Fibroblast of skin of right biceps (primary cell): ENCODE measurements around the gene CAVIN1.
"Not testable (repeated sequence)": the region's sequence is repeated elsewhere in the genome, so short reads cannot be mapped to it uniquely, and the experiment has no call there.

Experiments
- DNase-seq: peaks from one replicate; pipeline ENCODE4 v3.0.0-alpha.2; 2013

CAVIN1 gene

DNA sequence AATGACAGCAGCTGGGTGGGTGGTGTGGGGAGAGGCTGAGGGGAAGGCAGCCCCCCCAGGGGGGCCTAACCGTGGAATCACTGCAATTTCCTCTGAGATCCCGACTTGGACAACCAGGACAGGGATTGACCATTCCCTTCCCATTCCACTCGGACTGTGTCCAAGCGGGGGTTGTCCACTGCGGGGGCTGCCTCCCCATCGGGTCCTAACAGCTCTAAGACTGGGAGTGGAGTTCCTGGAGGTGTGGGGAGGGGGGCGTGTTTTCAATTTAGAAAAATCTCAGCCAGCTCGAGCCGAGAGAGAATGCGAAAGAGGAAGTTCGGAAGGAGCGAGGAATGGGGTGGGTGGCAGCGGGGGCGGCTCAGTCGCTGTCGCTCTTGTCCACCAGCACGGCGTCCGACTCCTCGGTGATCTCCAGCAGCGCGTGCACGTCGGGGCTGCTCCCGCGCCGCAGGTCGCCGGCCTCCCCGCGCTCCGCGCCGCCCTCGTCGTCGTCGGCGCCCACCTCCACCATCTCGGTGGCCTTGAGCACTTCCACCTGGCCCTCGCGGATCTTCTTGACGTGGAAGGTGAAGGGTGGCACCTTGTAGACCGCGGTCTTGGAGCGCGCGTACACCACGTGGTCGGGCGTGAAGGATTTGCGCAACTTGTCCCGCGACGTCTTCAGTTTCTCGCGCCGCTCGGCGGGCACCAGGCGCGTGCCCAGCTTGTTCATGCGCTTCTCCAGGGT, 18.6 kb downstream of the CAVIN1 start:
- no peak for DNase-seq

- DNase-seq: no peak
Measured at GRCh38 chr17:42403150-42403549, 19.9 kb downstream of the CAVIN1 start.

DNA sequence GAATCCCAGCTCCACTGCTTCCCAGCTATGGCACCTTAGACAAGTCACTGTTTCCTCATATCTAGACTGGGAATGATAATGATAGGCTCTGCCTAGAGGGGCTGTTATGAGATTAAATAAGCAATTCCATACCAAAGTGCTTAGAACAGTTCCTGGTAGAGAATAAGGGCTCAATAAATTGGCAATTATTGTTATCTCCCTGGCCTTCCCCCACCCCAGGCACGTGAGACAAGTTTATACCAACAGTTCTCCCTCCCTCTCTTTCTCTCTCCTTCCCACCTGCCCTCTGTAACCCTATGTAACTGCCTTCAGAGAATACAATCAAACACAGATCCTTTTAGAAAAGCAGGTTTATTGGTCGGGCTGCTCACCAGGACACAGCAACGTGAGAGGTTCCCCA, 20.9 kb downstream of the CAVIN1 start:
- no peak for DNase-seq

GRCh38 chr17:42400844-42401375, 22.1 kb downstream of the CAVIN1 start:
- DNase-seq: not testable (repeated sequence)

GRCh38 chr17:42399948-42400843, 22.9 kb downstream of the CAVIN1 start:
- DNase-seq: no peak

DNA sequence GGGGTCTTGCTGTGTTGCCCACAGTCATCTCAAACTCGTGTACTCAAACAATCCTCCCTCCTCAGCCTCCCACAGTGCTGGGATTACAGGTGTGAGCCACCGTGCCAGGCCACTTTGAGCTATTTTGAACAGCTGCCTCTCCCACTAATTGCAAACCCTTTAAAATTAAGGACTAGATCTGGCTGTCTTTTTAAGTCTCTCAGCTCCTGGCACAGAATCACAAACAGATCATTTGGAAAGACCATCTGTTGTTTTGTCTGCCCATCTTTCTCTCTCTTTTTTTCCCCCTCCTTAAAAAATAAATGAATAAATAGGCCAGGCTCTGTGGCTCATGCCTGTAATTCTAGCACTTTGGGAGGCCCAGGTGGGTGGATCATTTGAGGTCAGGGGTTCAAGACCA, 23.9 kb downstream of the CAVIN1 start:
- DNase-seq: no peak

DNA sequence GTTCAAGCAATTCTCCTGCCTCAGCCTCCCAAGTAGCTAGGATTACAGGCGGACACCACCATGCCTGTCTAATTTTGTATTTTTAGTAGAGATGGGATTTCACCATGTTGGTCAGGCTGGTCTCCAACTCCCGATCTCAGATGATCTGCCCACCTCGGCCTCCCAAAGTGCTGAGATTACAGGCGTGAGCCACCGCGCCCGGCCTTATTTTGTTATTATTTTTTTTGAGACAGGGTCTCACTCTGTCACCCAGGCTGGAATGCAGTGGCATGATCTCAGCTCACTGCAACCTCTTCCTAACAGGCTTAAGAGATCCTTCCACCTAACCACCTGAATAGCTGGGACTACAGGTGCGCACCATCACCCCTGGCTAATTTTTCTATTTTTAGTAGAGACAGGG, 27.5 kb downstream of the CAVIN1 start:
- not testable (repeated sequence) for DNase-seq

GRCh38 chr17:42394838-42395237, 28.2 kb downstream of the CAVIN1 start:
- DNase-seq: no peak

GRCh38 chr17:42392692-42393415, 30.2 kb downstream of the CAVIN1 start:
- DNase-seq: no peak

DNA sequence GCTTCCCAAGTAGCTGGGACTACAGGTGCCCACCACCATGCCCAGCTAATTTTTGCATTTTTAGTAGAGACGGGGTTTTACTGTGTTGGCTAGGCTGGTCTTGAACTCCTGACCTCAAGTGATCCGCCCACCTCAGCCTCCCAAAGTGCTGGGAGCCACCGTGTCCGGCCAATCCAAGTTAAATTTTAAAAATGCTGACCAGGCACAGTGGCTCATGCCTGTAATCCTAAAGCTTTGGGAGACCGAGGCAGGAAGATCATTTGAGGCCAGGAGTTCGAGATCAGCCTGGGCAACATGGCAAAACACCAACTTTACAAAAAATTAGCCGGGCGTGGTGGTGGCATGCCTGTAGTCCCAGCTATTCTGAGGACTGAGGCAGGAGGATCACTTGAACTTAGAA, 31.6 kb downstream of the CAVIN1 start:
- DNase-seq: not testable (repeated sequence)

- no peak for DNase-seq
Measured at GRCh38 chr17:42389899-42390298, 33.2 kb downstream of the CAVIN1 start.

DNA sequence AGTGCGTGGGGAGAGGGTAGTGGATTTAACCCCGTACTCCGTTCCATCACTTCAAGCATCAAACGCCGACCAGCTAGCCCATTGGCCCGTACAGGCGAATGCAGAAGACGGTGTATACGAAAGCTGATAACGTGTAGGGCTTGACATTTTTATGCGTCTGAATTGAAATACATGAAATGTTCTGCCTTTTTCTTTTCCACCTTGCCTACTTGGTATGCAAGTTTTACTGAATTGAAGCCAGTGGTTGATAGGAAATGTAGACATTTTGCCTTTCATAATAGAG, 34.0 kb downstream of the CAVIN1 start:
- DNase-seq: no peak

DNA sequence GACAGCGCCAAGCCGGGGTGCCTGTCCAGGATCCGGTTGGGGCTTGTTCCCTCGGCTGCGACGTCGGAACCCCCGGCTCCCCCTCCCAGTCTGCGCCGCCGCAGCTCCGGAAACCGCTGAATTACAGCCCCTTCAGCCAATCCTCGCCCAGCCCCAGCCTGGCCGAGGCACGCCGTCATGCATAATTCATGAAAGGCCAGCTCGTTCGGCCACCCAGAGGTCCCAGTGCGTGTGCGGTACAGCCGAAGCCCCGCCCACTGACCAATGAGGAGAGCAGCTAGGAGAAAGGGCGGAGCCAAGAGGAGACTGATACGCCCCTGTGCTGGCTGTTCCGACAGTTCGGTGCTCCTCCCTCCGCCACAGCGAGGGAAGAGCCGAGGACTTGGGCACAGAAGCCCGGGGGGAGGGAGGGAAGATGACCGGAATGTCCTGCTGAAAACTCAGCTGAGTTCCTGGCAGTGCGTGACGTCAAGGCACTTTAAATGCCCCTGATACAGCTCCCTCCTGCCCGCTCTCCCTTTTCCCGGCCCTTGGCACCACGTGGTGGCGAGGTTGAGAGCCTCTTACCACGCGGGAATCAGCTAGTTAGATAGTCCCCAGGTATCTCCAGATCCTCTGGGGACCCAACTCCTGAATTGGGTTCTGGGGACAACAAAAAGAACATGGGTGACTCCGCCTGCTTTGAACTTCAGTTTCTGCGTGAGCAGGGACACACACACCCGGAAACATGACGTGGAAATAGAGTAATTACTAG, 34.5 kb downstream of the CAVIN1 start, which contains the start of gene STAT3:
STAT3 (minus strand) TSS at position 62 of the 754 bp plus-strand sequence. CDS start 39,926 bp downstream, outside the sequence.
- DNase-seq: peak; percentile 100

- DNase-seq: no peak
Measured at GRCh38 chr17:42387661-42388380, 35.2 kb downstream of the CAVIN1 start.

GRCh38 chr17:42386777-42387657, 36.0 kb downstream of the CAVIN1 start:
- peak; percentile 71 for DNase-seq

GRCh38 chr17:42381898-42382297, 41.2 kb downstream of the CAVIN1 start:
- no peak for DNase-seq

DNA sequence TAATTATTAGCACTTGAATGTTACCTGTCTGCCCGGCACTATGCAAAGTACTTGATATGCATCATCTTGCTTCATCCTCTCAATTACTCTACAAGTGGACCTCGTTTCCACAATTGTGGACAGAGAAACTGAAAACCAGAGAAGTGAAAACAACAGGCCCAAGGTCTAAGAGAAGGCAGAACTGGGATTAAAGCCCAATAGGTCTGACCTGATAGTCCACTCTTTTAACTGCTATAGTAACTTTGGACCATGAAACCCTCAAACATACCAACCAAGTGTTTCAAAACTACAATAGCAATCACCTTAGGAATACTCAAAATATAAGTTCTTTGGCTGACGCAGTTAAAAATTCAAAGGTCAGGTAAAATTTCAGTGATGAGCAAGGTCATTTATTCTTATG, 42.1 kb downstream of the CAVIN1 start:
- no peak for DNase-seq

GRCh38 chr17:42378959-42379594, 44.0 kb downstream of the CAVIN1 start:
- no peak for DNase-seq

GRCh38 chr17:42378359-42378958, 44.6 kb downstream of the CAVIN1 start:
- DNase-seq: no peak

- no peak for DNase-seq
Measured at GRCh38 chr17:42373896-42374295, 49.2 kb downstream of the CAVIN1 start.
